Hepatocyte (in vitro differentiated cells): ENCODE measurements around the gene RER1.

Experiments
- EZH2 ChIP-seq: fragments of 200-600 bp; sonication (generic); IDR thresholded peaks from 2 replicates; pipeline ENCODE4 v1.6.1; 2016; ENCODE audit warnings: antibody characterized with exemption, mild to moderate bottlenecking, borderline replicate concordance
- TF ChIP-seq, protein P1 (sequence below): fragments of 200-600 bp; sonication (generic); IDR thresholded peaks from 2 replicates; pipeline ENCODE4 v1.5.1; 2016; ENCODE audit warnings: antibody characterized with exemption, mild to moderate bottlenecking; ENCODE audit not compliant: poor library complexity

GRCh38 chr1:2417833-2418225 lies 26.2 kb downstream of the RER1 start:
- TF ChIP-seq, protein P1, sequence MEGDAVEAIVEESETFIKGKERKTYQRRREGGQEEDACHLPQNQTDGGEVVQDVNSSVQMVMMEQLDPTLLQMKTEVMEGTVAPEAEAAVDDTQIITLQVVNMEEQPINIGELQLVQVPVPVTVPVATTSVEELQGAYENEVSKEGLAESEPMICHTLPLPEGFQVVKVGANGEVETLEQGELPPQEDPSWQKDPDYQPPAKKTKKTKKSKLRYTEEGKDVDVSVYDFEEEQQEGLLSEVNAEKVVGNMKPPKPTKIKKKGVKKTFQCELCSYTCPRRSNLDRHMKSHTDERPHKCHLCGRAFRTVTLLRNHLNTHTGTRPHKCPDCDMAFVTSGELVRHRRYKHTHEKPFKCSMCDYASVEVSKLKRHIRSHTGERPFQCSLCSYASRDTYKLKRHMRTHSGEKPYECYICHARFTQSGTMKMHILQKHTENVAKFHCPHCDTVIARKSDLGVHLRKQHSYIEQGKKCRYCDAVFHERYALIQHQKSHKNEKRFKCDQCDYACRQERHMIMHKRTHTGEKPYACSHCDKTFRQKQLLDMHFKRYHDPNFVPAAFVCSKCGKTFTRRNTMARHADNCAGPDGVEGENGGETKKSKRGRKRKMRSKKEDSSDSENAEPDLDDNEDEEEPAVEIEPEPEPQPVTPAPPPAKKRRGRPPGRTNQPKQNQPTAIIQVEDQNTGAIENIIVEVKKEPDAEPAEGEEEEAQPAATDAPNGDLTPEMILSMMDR: no peak
- TF ChIP-seq EZH2: no peak
